Naive thymus-derived CD4-positive, alpha-beta T cell (primary cell): Measurements from ENCODE around the gene RAP1GAP. TPM values are rescaled to one million over a fixed set of nuclear protein-coding genes. Genes with fewer than 3 reads are reported as not detected.
"Not testable (repeated sequence)": the region's sequence is repeated elsewhere in the genome, so short reads cannot be mapped to it uniquely, and the experiment has no call there.

Source experiments
- ATAC-seq: fragments of 150-1000 bp; cut with Tn5 transposase; 2 replicates; pipeline ENCODE4 v1.10.0; 2021; ENCODE audit warnings: mild to moderate bottlenecking, moderate library complexity
- CTCF ChIA-PET: fragments of 350-600 bp; sonication (Branson Sonifier 250); formaldehyde crosslinking; loops from one replicate; lab custom pipeline; 2021; ENCODE audit warnings: antibody characterized with exemption; lab: Charles Lee
- POLR2A ChIA-PET: fragments of 350-600 bp; sonication (Branson Sonifier 250); formaldehyde crosslinking; loops from one replicate; lab custom pipeline; 2021; ENCODE audit warnings: antibody characterized with exemption, inconsistent platforms; lab: Charles Lee
- DNase-seq, 9 donors: peaks; one replicate each; pipeline versions ENCODE4 v3.0.0 to v3.0.0-alpha.2; 2020 to 2022; ENCODE audit warnings: mixed read lengths in 1 of 9
- H3K27ac ChIP-seq: one replicate; pipeline ENCODE4 v1.7.0; 2013; ENCODE audit warnings: mild to moderate bottlenecking, low read depth, low read length, moderate library complexity
- H3K27me3 ChIP-seq, 2 donors: one replicate each; pipeline ENCODE4 v1.7.0; 2013; ENCODE audit warnings: low read length in 2 of 2, mild to moderate bottlenecking in 2 of 2, moderate library complexity in 2 of 2; ENCODE audit not compliant: control insufficient read depth in 2 of 2, insufficient read depth in 2 of 2
- H3K36me3 ChIP-seq, 3 experiments: 1 replicate in 2 of 3; 2 replicates in 1 of 3; pipeline ENCODE4 v1.7.0; 2013; ENCODE audit warnings: low read length in 3 of 3, mild to moderate bottlenecking in 3 of 3, moderate library complexity in 1 of 3; ENCODE audit not compliant: insufficient read depth in 3 of 3, control insufficient read depth in 2 of 3
- H3K4me1 ChIP-seq, 2 donors: one replicate each; pipeline ENCODE4 v1.7.0; 2013; ENCODE audit warnings: low read length in 2 of 2, mild to moderate bottlenecking in 2 of 2, moderate library complexity in 1 of 2; ENCODE audit not compliant: control insufficient read depth in 2 of 2, insufficient read depth in 2 of 2
- H3K4me3 ChIP-seq: 2 replicates; pipeline ENCODE4 v1.7.0; 2013; ENCODE audit warnings: mild to moderate bottlenecking, low read length
- H3K9me3 ChIP-seq, 3 experiments: 1 replicate in 2 of 3; 2 replicates in 1 of 3; pipeline ENCODE4 v1.7.0; 2013; ENCODE audit warnings: low read length in 3 of 3; ENCODE audit not compliant: control insufficient read depth in 2 of 3
- H3K27ac Mint-ChIP-seq, 9 donors: one replicate each; pipeline ENCODE4 v1.8.0; 2020 to 2022; ENCODE audit warnings: mixed read lengths in 9 of 9, mild to moderate bottlenecking in 8 of 9, moderate library complexity in 5 of 9, inconsistent platforms in 2 of 9
- H3K27me3 Mint-ChIP-seq, 5 donors: one replicate each; pipeline ENCODE4 v1.8.0; 2021 to 2022; ENCODE audit warnings: mixed read lengths in 5 of 5, mild to moderate bottlenecking in 1 of 5
- H3K36me3 Mint-ChIP-seq, 5 donors: one replicate each; pipeline ENCODE4 v1.8.0; 2020 to 2022; ENCODE audit warnings: mixed read lengths in 5 of 5, mild to moderate bottlenecking in 3 of 5, inconsistent platforms in 1 of 5
- H3K4me1 Mint-ChIP-seq, 7 donors: one replicate each; pipeline ENCODE4 v1.8.0; 2020 to 2022; ENCODE audit warnings: mixed read lengths in 7 of 7, mild to moderate bottlenecking in 3 of 7, inconsistent platforms in 1 of 7
- H3K4me3 Mint-ChIP-seq, 10 donors: one replicate each; pipeline ENCODE4 v1.8.0; 2020 to 2022; ENCODE audit warnings: mild to moderate bottlenecking in 10 of 10, mixed read lengths in 10 of 10, moderate library complexity in 6 of 10, inconsistent platforms in 2 of 10
- H3K9me3 Mint-ChIP-seq, 11 donors: one replicate each; pipeline ENCODE4 v1.8.0; 2020 to 2022; ENCODE audit warnings: mixed read lengths in 11 of 11, mild to moderate bottlenecking in 4 of 11, inconsistent platforms in 1 of 11, moderate library complexity in 1 of 11
- intact Hi-C, 2 donors: fragments of 100-400 bp; cut with micrococcal nuclease; formaldehyde crosslinking; loops; one replicate each; pipeline ENCODE4 v1.15.1; 2023
- polyA plus RNA-seq, 2 donors: library from polyadenylated mRNA; unstranded; fragments of 300-500 nt; fragmentation: Illumina TruSeq; gene quantifications; one replicate each; pipeline ENCODE4 v1.2.3, GENCODE V29; 2021
- total RNA-seq, 6 experiments: library from RNA in 5 of 6; stranded (reverse) in 5 of 6; gene quantifications; 1 replicate in 5 of 6; 2 replicates in 1 of 6; pipeline ENCODE4 v1.2.3 and lab custom pipeline; 2021 to 2026

The RAP1GAP gene
- total and polyA plus RNA-seq, 7 experiments from 2014 or later, result 0.16 to 1.4 (median 0.42) TPM; not detected in 3

DNA sequence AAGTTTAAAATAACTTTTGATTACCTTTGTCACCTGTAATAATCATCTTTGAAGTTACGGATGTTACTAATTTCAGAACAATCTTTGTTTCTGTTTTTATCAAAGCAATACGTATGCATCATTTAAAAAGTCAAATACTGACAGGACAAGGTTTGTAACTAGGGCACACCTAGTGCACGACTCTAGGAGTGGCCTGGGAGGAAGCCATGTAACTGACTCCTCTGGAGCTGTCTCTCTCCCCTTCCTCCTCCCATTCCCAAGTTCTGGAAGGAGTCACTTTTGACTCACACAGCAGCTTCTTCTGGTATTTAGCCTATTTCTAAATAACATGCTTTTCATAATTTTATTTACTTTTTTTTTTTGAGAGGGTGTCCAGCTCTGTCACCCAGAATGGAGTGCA lies 11.8 kb upstream of the RAP1GAP start:
- no peaks in the 10 kb centered on the region for H3K9me3 ChIP-seq
- no peaks in the 10 kb centered on the region for H3K4me1 Mint-ChIP-seq
- H3K4me3 ChIP-seq, result no peak overlapping the region
- H3K36me3 Mint-ChIP-seq, result peaks cover 4 to 39% (median 29%) of the 10 kb centered on the region in 5 donors
- H3K4me1 ChIP-seq, result no peaks in the 10 kb centered on the region
- H3K4me3 Mint-ChIP-seq, result no peak overlapping the region
- H3K27me3 Mint-ChIP-seq, result no peaks in the 10 kb centered on the region
- ChIA-PET POLR2A (no interaction called here), CTCF (no interaction called here)
- ATAC-seq (no peak), DNase-seq (no peak)
- H3K9me3 Mint-ChIP-seq, result no peaks in the 10 kb centered on the region
- intact Hi-C loops, result no loop called here
- H3K27ac ChIP-seq, result no peak overlapping the region
- peaks cover 0 to 25% (median 5%) of the 10 kb centered on the region in 3 experiments for H3K36me3 ChIP-seq
- H3K27ac Mint-ChIP-seq, result no peak overlapping the region
- no peaks in the 10 kb centered on the region for H3K27me3 ChIP-seq

GRCh38 chr1:21680381-21680780 lies 11.2 kb upstream of the RAP1GAP start:
- no peak for ATAC-seq
- no peaks in the 10 kb centered on the region for H3K27me3 ChIP-seq
- Mint-ChIP-seq H3K27ac (peak overlapping the region in 1 of 9 donors; percentile 76), H3K4me3 (no peak overlapping the region), H3K4me1 (no peaks in the 10 kb centered on the region), H3K27me3 (no peaks in the 10 kb centered on the region), H3K36me3 (peaks cover under 1 to 34% (median 25%) of the 10 kb centered on the region in 5 donors), H3K9me3 (no peaks in the 10 kb centered on the region)
- H3K4me1 ChIP-seq, result no peaks in the 10 kb centered on the region
- H3K4me3 ChIP-seq, result no peak overlapping the region
- no peaks in the 10 kb centered on the region for H3K9me3 ChIP-seq
- ChIA-PET CTCF (interaction anchor here (0.6 kb wide), 1 partner anchor 424 kb away, joined by 3 read pairs; no protein-coding TSS in a partner anchor), POLR2A (no interaction called here)
- intact Hi-C loops, result no loop called here
- no peak for DNase-seq
- H3K27ac ChIP-seq, result no peak overlapping the region
- H3K36me3 ChIP-seq, result peaks cover 0 to 20% (median 5%) of the 10 kb centered on the region in 3 experiments

GRCh38 chr1:21677168-21677567 lies 8.0 kb upstream of the RAP1GAP start:
- CTCF ChIA-PET, result no interaction called here
- Mint-ChIP-seq H3K9me3 (no peaks in the 10 kb centered on the region), H3K27me3 (no peaks in the 10 kb centered on the region), H3K4me3 (no peak overlapping the region), H3K36me3 (peaks cover 0 to 14% (median 9%) of the 10 kb centered on the region in 5 donors), H3K27ac (no peak overlapping the region), H3K4me1 (peaks cover 0 to 3% (median 0%) of the 10 kb centered on the region in 7 donors)
- Histone ChIP-seq H3K27me3 (no peaks in the 10 kb centered on the region), H3K9me3 (no peaks in the 10 kb centered on the region), H3K4me3 (no peak overlapping the region), H3K36me3 (peaks cover 0 to 8% (median 5%) of the 10 kb centered on the region in 3 experiments), H3K27ac (no peak overlapping the region), H3K4me1 (no peaks in the 10 kb centered on the region)
- ATAC-seq (no peak), DNase-seq (no peak)
- POLR2A ChIA-PET, result no interaction called here
- intact Hi-C loops, result no loop called here

GRCh38 chr1:21674957-21675356 lies 5.8 kb upstream of the RAP1GAP start:
- no peaks in the 10 kb centered on the region for H3K9me3 Mint-ChIP-seq
- intact Hi-C loops, result no loop called here
- Histone ChIP-seq H3K4me3 (no peak overlapping the region), H3K9me3 (no peaks in the 10 kb centered on the region), H3K4me1 (no peaks in the 10 kb centered on the region), H3K27ac (no peak overlapping the region), H3K36me3 (peaks cover 0 to 7% (median under 1%) of the 10 kb centered on the region in 3 experiments), H3K27me3 (no peaks in the 10 kb centered on the region)
- H3K4me1 Mint-ChIP-seq, result peaks cover 0 to 4% (median 0%) of the 10 kb centered on the region in 7 donors
- H3K27me3 Mint-ChIP-seq, result peaks cover 0 to 14% (median 0%) of the 10 kb centered on the region in 5 donors
- ATAC-seq (no peak), DNase-seq (no peak)
- H3K4me3 Mint-ChIP-seq, result no peak overlapping the region
- peak overlapping the region in 2 of 9 donors; percentile 12 to 47 for H3K27ac Mint-ChIP-seq
- ChIA-PET POLR2A (no interaction called here), CTCF (no interaction called here)
- H3K36me3 Mint-ChIP-seq, result peaks cover 0 to 6% (median 5%) of the 10 kb centered on the region in 5 donors

DNA sequence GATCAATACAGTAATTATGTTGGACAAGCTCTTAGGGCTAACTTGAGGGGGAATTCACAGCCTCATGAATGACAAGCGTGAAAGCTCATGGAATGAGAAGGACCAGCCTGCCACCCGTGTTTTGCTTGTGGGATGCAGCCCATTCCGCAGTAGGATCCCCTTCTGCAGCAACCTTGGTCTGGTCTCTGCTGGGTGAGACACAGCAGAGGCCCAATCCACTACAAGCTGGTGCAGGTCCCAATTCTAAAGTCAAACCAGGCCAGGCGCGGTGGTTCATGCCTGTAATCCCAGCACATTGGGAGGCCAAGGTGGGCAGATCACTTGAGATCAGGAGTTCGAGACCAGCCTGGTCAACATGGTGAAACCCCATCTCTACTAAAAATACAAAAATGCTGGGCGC lies 4.7 kb upstream of the RAP1GAP start:
- H3K9me3 ChIP-seq, H3K9me3 Mint-ChIP-seq, DNase-seq, H3K36me3 ChIP-seq, H3K27ac Mint-ChIP-seq, H3K4me3 ChIP-seq, ATAC-seq, H3K36me3 Mint-ChIP-seq, H3K4me3 Mint-ChIP-seq, H3K27ac ChIP-seq, H3K27me3 ChIP-seq, H3K4me1 ChIP-seq, H3K4me1 Mint-ChIP-seq, intact Hi-C loops, POLR2A ChIA-PET: not testable (repeated sequence)
- CTCF ChIA-PET, result interaction anchor here (0.8 kb wide), 1 partner anchor 35 kb away, joined by 3 read pairs; no protein-coding TSS in a partner anchor
- H3K27me3 Mint-ChIP-seq, result peaks cover 0 to 20% (median 0%) of the 10 kb centered on the region in 5 donors

- Mint-ChIP-seq H3K27ac (no peak overlapping the region), H3K4me3 (no peak overlapping the region), H3K36me3 (no peaks in the 10 kb centered on the region), H3K27me3 (peaks cover 0 to 22% (median under 1%) of the 10 kb centered on the region in 5 donors), H3K4me1 (peaks cover 0 to 11% (median 1%) of the 10 kb centered on the region in 7 donors), H3K9me3 (no peaks in the 10 kb centered on the region)
- POLR2A ChIA-PET, result no interaction called here
- Histone ChIP-seq H3K36me3 (no peaks in the 10 kb centered on the region), H3K27ac (no peak overlapping the region), H3K9me3 (no peaks in the 10 kb centered on the region), H3K27me3 (peaks cover under 1 to 3% of the 10 kb centered on the region in 2 donors), H3K4me1 (peaks cover 0 to 12% of the 10 kb centered on the region in 2 donors), H3K4me3 (no peak overlapping the region)
- CTCF ChIA-PET, result interaction anchor here (0.8 kb wide), 1 partner anchor 34 kb away, joined by 3 read pairs; no protein-coding TSS in a partner anchor
- DNase-seq, result no peak
- intact Hi-C loops, result no loop called here
- no peak for ATAC-seq
These were observed 4.2 kb upstream of the RAP1GAP start for GRCh38 chr1:21673277-21673780.
